HEK293 (cell line): ENCODE results near the gene AFF2.

Experiments
- CTCF ChIA-PET: fragments of 350-600 bp; formaldehyde crosslinking; extraction: SDS; loops from one replicate; lab custom pipeline; 2021; ENCODE audit warnings: antibody characterized with exemption; lab: Yijun Ruan, JAX
- POLR2A ChIA-PET: fragments of 300-600 bp; formaldehyde crosslinking; extraction: SDS; loops from one replicate; lab custom pipeline; 2020; ENCODE audit warnings: antibody characterized with exemption, inconsistent platforms; lab: Yijun Ruan, JAX
- H3K27ac ChIP-seq: fragments of 200-500 bp; sonication (Bioruptor generic); 2 replicates; pipeline ENCODE4 v1.5.1; 2014; ENCODE audit warnings: low read depth, low read length, control low read depth, inconsistent platforms; ENCODE audit errors: extremely low read depth
- H3K36me3 ChIP-seq, 2 experiments: fragments of 200-500 bp in 1 of 2; sonication (Bioruptor generic) in 1 of 2; 1 replicate in 1 of 2; 2 replicates in 1 of 2; pipeline ENCODE4 v1.5.1; 2014 to 2017; ENCODE audit warnings: inconsistent platforms in 2 of 2, low read length in 2 of 2; ENCODE audit not compliant: control insufficient read depth in 2 of 2, insufficient read depth in 1 of 2
- H3K4me1 ChIP-seq: fragments of 200-500 bp; sonication (Bioruptor generic); 2 replicates; pipeline ENCODE4 v1.5.1; 2014; ENCODE audit warnings: mild to moderate bottlenecking, low read length, inconsistent platforms; ENCODE audit not compliant: control insufficient read depth, insufficient read depth
- H3K4me3 ChIP-seq: 2 replicates; pipeline ENCODE4 v1.5.1; 2011; ENCODE audit warnings: low read depth, mild to moderate bottlenecking, control low read depth, low read length, moderate library complexity
- H3K9me3 ChIP-seq: fragments of 200-500 bp; sonication (Bioruptor generic); 2 replicates; pipeline ENCODE4 v1.5.1; 2014; ENCODE audit warnings: low read depth, low read length, inconsistent platforms; ENCODE audit not compliant: control insufficient read depth, insufficient read depth
- IKZF3 ChIP-seq: fragments of 450-650 bp; IDR thresholded peaks from 2 replicates; pipeline ENCODE4 v1.5.0; 2018; ENCODE audit warnings: missing biosample characterization, mild to moderate bottlenecking, missing genetic modification characterization, moderate library complexity
- KLF7 ChIP-seq: fragments of 450-650 bp; formaldehyde crosslinking; IDR thresholded peaks from 2 replicates; pipeline ENCODE4 v1.5.1; 2016; ENCODE audit warnings: missing biosample characterization, missing genetic modification characterization, borderline replicate concordance
- ZBTB1 ChIP-seq: fragments of 450-650 bp; formaldehyde crosslinking; IDR thresholded peaks from 2 replicates; pipeline ENCODE4 v1.5.1; 2016; ENCODE audit warnings: missing biosample characterization, missing genetic modification characterization
- ZFHX2 ChIP-seq: fragments of 450-650 bp; formaldehyde crosslinking; conservative IDR thresholded peaks from 2 replicates; pipeline ENCODE4 v1.5.1; 2016; ENCODE audit warnings: missing biosample characterization, missing genetic modification characterization
- ZFP69B ChIP-seq: fragments of 450-650 bp; formaldehyde crosslinking; IDR thresholded peaks from 2 replicates; pipeline ENCODE4 v1.5.1; 2016; ENCODE audit warnings: missing biosample characterization, missing genetic modification characterization
- ZNF155 ChIP-seq: fragments of 450-650 bp; formaldehyde crosslinking; IDR thresholded peaks from 2 replicates; pipeline ENCODE4 v1.5.1; 2016; ENCODE audit warnings: missing biosample characterization, missing genetic modification characterization
- ZNF16 ChIP-seq: fragments of 450-650 bp; formaldehyde crosslinking; IDR thresholded peaks from 2 replicates; pipeline ENCODE4 v1.5.1; 2016; ENCODE audit warnings: low read depth, missing biosample characterization, missing genetic modification characterization
- ZNF214 ChIP-seq: fragments of 450-650 bp; formaldehyde crosslinking; IDR thresholded peaks from 2 replicates; pipeline ENCODE4 v1.5.1; 2017; ENCODE audit warnings: missing biosample characterization, mild to moderate bottlenecking, missing genetic modification characterization, borderline replicate concordance
- ZNF248 ChIP-seq: fragments of 450-650 bp; formaldehyde crosslinking; IDR thresholded peaks from 2 replicates; pipeline ENCODE4 v1.5.1; 2017; ENCODE audit warnings: missing biosample characterization, missing genetic modification characterization
- ZNF366 ChIP-seq: fragments of 450-650 bp; formaldehyde crosslinking; conservative IDR thresholded peaks from 2 replicates; pipeline ENCODE4 v1.5.1; 2016; ENCODE audit warnings: missing biosample characterization, missing genetic modification characterization
- ZNF510 ChIP-seq: fragments of 450-650 bp; formaldehyde crosslinking; IDR thresholded peaks from 2 replicates; pipeline ENCODE4 v1.5.1; 2018; ENCODE audit warnings: mild to moderate bottlenecking, missing genetic modification characterization, missing biosample characterization; ENCODE audit not compliant: insufficient replicate concordance
- ZNF585B ChIP-seq: fragments of 450-650 bp; formaldehyde crosslinking; IDR thresholded peaks from 2 replicates; pipeline ENCODE4 v1.5.1; 2016; ENCODE audit warnings: missing biosample characterization, missing genetic modification characterization
- ZNF610 ChIP-seq: fragments of 450-650 bp; formaldehyde crosslinking; IDR thresholded peaks from 2 replicates; pipeline ENCODE4 v1.5.1; 2016; ENCODE audit warnings: missing biosample characterization, missing genetic modification characterization, borderline replicate concordance
- ZNF621 ChIP-seq: fragments of 450-650 bp; formaldehyde crosslinking; IDR thresholded peaks from 2 replicates; pipeline ENCODE4 v1.5.1; 2017; ENCODE audit warnings: missing biosample characterization, missing genetic modification characterization
- ZNF785 ChIP-seq: fragments of 450-650 bp; formaldehyde crosslinking; IDR thresholded peaks from 2 replicates; pipeline ENCODE4 v1.5.1; 2016; ENCODE audit warnings: missing biosample characterization, missing genetic modification characterization
- ZSCAN16 ChIP-seq: fragments of 450-650 bp; formaldehyde crosslinking; IDR thresholded peaks from 2 replicates; pipeline ENCODE4 v1.5.1; 2016; ENCODE audit warnings: missing biosample characterization, missing genetic modification characterization
- TF ChIP-seq, protein P1 (sequence below): fragments of 450-650 bp; formaldehyde crosslinking; IDR thresholded peaks from 2 replicates; pipeline ENCODE4 v1.5.1; 2016; ENCODE audit warnings: missing biosample characterization, missing genetic modification characterization
- TF ChIP-seq, protein P2 (sequence below): fragments of 450-650 bp; formaldehyde crosslinking; IDR thresholded peaks from 2 replicates; pipeline ENCODE4 v1.5.1; 2016; ENCODE audit warnings: missing biosample characterization, missing genetic modification characterization
- TF ChIP-seq, protein P3 (sequence below): fragments of 450-650 bp; formaldehyde crosslinking; IDR thresholded peaks from 2 replicates; pipeline ENCODE4 v1.5.1; 2017; ENCODE audit warnings: missing biosample characterization, missing genetic modification characterization
- TF ChIP-seq, protein P4 (sequence below): fragments of 450-650 bp; formaldehyde crosslinking; IDR thresholded peaks from 2 replicates; pipeline ENCODE4 v1.5.1; 2016; ENCODE audit warnings: missing biosample characterization, missing genetic modification characterization

Gene AFF2

DNA sequence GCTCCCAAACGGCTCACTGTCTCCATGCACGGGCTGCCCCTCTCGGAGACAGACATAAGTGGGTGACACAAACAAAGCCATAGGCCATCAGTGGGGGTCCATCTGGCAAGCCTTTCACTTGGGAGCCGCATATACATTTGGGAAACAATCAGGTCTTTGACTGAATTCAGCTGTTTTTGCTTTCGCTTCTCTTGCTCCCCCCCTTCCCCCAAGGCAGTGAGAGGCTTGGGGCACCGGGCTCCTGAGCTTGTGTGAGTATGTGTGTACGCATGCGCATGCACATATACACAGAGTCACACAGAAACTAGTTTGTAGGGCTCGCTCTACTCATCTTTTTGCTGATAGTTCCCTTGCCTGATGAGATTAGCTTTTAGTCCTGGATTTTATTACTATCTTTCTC is 284.4 kb downstream of the AFF2 start:
- H3K27ac ChIP-seq: no peak overlapping the region
- TF ChIP-seq ZNF155 (tag by site-specific recombination) (no peak), ZNF510 (tag by site-specific recombination) (no peak), KLF7 (no peak), ZNF214 (tag by site-specific recombination) (no peak), ZNF621 (tag by site-specific recombination) (no peak), ZSCAN16 (no peak), ZNF585B (tag by site-specific recombination) (no peak), ZNF248 (tag by site-specific recombination) (no peak), ZBTB1 (tag by site-specific recombination) (no peak), IKZF3 (tag by site-specific recombination) (no peak), ZNF785 (tag by site-specific recombination) (no peak)
- TF ChIP-seq, protein P1, sequence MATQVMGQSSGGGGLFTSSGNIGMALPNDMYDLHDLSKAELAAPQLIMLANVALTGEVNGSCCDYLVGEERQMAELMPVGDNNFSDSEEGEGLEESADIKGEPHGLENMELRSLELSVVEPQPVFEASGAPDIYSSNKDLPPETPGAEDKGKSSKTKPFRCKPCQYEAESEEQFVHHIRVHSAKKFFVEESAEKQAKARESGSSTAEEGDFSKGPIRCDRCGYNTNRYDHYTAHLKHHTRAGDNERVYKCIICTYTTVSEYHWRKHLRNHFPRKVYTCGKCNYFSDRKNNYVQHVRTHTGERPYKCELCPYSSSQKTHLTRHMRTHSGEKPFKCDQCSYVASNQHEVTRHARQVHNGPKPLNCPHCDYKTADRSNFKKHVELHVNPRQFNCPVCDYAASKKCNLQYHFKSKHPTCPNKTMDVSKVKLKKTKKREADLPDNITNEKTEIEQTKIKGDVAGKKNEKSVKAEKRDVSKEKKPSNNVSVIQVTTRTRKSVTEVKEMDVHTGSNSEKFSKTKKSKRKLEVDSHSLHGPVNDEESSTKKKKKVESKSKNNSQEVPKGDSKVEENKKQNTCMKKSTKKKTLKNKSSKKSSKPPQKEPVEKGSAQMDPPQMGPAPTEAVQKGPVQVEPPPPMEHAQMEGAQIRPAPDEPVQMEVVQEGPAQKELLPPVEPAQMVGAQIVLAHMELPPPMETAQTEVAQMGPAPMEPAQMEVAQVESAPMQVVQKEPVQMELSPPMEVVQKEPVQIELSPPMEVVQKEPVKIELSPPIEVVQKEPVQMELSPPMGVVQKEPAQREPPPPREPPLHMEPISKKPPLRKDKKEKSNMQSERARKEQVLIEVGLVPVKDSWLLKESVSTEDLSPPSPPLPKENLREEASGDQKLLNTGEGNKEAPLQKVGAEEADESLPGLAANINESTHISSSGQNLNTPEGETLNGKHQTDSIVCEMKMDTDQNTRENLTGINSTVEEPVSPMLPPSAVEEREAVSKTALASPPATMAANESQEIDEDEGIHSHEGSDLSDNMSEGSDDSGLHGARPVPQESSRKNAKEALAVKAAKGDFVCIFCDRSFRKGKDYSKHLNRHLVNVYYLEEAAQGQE (tag by site-specific recombination): no peak
- TF ChIP-seq, protein P2, sequence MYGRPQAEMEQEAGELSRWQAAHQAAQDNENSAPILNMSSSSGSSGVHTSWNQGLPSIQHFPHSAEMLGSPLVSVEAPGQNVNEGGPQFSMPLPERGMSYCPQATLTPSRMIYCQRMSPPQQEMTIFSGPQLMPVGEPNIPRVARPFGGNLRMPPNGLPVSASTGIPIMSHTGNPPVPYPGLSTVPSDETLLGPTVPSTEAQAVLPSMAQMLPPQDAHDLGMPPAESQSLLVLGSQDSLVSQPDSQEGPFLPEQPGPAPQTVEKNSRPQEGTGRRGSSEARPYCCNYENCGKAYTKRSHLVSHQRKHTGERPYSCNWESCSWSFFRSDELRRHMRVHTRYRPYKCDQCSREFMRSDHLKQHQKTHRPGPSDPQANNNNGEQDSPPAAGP (tag by site-specific recombination): no peak
- no peaks in the 10 kb centered on the region for H3K36me3 ChIP-seq
- no peak overlapping the region for H3K4me3 ChIP-seq
- H3K4me1 ChIP-seq: no peaks in the 10 kb centered on the region
- CTCF ChIA-PET: interaction anchor here (0.5 kb wide), 1 partner anchor 1707 kb away, joined by 3 read pairs; no protein-coding TSS in a partner anchor
- no peaks in the 10 kb centered on the region for H3K9me3 ChIP-seq
- POLR2A ChIA-PET: no interaction called here

DNA sequence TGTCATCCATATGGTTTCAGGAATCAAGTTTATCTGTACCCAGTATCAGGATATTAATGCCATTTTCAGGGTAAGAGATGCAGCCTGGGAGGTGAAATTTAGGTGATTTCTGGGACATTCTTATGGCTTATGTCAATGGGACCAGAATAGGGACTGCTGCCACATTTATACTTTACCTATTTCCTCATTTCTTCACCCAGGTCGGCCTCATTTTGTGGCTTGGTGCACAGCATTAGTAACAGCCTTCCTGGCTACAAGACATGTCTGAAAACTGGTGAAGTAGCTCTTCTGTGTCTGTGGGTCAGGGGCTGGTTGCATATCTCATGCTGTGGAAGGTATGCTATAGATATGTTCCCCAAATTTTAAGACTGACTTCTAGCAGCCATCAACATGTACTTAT is 284.8 kb downstream of the AFF2 start:
- no peak overlapping the region for H3K27ac ChIP-seq
- no peaks in the 10 kb centered on the region for H3K9me3 ChIP-seq
- no peaks in the 10 kb centered on the region for H3K36me3 ChIP-seq
- TF ChIP-seq ZBTB1 (tag by site-specific recombination) (no peak), ZFP69B (tag by site-specific recombination) (no peak), ZNF610 (tag by site-specific recombination) (no peak), ZNF16 (tag by site-specific recombination) (no peak), KLF7 (no peak), ZFHX2 (tag by site-specific recombination) (no peak), ZNF366 (no peak)
- TF ChIP-seq, protein P3, sequence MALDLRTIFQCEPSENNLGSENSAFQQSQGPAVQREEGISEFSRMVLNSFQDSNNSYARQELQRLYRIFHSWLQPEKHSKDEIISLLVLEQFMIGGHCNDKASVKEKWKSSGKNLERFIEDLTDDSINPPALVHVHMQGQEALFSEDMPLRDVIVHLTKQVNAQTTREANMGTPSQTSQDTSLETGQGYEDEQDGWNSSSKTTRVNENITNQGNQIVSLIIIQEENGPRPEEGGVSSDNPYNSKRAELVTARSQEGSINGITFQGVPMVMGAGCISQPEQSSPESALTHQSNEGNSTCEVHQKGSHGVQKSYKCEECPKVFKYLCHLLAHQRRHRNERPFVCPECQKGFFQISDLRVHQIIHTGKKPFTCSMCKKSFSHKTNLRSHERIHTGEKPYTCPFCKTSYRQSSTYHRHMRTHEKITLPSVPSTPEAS (tag by site-specific recombination): no peak
- TF ChIP-seq, protein P4, sequence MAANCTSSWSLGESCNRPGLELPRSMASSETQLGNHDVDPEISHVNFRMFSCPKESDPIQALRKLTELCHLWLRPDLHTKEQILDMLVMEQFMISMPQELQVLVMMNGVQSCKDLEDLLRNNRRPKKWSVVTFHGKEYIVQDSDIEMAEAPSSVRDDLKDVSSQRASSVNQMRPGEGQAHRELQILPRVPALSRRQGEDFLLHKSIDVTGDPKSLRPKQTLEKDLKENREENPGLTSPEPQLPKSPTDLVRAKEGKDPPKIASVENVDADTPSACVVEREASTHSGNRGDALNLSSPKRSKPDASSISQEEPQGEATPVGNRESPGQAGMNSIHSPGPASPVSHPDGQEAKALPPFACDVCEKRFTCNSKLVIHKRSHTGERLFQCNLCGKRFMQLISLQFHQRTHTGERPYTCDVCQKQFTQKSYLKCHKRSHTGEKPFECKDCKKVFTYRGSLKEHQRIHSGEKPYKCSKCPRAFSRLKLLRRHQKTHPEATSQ (tag by site-specific recombination): no peak
- ChIA-PET CTCF (no interaction called here), POLR2A (no interaction called here)
- no peak overlapping the region for H3K4me3 ChIP-seq
- H3K4me1 ChIP-seq: no peaks in the 10 kb centered on the region
